PC-3 (cell line): Measurements from ENCODE around the gene DCAF6.

Experiments
- CTCF ChIP-seq: fragments of 300-600 bp; sonication (generic); conservative IDR thresholded peaks from 2 replicates; pipeline ENCODE4 v1.5.1; 2017; ENCODE audit warnings: antibody characterized with exemption, low read depth, mild to moderate bottlenecking, low read length
- EZH2 ChIP-seq: fragments of 300-600 bp; sonication (generic); IDR thresholded peaks from one replicate; pipeline ENCODE4 v1.6.1; 2017; ENCODE audit warnings: antibody characterized with exemption, mild to moderate bottlenecking, low read length; ENCODE audit not compliant: unreplicated experiment
- EZH2phosphoT487 ChIP-seq: fragments of 300-600 bp; sonication (generic); IDR thresholded peaks from 2 replicates; pipeline ENCODE4 v1.6.1; 2018; ENCODE audit warnings: mild to moderate bottlenecking, antibody characterized with exemption, low read length, borderline replicate concordance

GRCh38 chr1:167977245-167977644 lies 40.8 kb downstream of the DCAF6 start:
- TF ChIP-seq EZH2: no peak
- TF ChIP-seq CTCF: no peak
- TF ChIP-seq EZH2phosphoT487: no peak
